ENCODE measurements around the gene IRF1.

IRF1 gene

DNA sequence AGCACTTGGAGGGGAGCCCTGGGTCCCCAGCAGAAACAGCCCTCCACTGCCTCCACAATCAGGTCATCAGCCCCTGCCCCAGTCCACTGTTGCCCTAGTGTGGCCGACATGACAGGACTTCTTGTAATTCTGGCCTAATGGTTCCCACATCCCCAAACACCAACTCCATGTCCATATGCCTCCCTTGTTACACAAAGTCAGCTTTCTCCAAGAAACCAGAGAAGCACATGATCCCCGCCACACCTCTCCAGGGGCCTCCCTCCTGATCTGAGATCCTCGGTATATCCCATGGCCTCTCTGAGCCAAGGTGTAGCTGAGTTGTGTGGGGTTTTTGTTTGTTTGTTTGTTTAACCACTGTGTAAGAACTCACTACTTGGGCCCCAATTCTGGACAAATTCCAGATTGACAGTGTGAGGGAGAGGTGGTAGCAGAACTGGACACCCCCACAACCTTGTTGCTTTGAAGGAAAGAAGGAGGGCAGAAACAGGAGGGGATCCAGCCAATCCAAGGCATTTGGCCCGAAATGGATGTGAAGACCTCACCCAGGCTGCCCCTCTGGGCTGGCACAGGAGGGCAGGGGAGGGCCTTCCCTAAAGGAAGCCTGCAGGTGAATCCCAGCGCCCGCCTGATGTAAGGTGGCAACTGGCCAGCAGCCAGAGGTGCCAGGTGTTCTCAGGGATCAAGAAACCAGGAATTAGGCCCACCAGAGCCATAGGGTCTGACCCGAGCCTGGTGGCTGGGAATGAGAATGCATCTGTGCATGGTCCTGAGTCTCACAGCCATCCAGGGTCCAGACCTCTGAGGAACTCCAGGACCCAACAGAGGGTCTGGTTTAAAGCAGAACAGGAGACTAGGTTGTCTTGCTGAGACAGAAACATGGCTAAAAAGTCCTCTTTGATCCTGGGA, 13.4 kb downstream of the IRF1 start:
- H3K4me3 ChIP-seq (ENCODE audit: low read depth, low read length): no peak overlapping the region
- TF ChIP-seq, protein P1, sequence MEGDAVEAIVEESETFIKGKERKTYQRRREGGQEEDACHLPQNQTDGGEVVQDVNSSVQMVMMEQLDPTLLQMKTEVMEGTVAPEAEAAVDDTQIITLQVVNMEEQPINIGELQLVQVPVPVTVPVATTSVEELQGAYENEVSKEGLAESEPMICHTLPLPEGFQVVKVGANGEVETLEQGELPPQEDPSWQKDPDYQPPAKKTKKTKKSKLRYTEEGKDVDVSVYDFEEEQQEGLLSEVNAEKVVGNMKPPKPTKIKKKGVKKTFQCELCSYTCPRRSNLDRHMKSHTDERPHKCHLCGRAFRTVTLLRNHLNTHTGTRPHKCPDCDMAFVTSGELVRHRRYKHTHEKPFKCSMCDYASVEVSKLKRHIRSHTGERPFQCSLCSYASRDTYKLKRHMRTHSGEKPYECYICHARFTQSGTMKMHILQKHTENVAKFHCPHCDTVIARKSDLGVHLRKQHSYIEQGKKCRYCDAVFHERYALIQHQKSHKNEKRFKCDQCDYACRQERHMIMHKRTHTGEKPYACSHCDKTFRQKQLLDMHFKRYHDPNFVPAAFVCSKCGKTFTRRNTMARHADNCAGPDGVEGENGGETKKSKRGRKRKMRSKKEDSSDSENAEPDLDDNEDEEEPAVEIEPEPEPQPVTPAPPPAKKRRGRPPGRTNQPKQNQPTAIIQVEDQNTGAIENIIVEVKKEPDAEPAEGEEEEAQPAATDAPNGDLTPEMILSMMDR (IDR thresholded peaks at IDR 0.05; ENCODE audit: control insufficient read depth, extremely low read depth, insufficient read depth): no peak
- DNase-seq (ENCODE audit: low read depth): no peak

DNA sequence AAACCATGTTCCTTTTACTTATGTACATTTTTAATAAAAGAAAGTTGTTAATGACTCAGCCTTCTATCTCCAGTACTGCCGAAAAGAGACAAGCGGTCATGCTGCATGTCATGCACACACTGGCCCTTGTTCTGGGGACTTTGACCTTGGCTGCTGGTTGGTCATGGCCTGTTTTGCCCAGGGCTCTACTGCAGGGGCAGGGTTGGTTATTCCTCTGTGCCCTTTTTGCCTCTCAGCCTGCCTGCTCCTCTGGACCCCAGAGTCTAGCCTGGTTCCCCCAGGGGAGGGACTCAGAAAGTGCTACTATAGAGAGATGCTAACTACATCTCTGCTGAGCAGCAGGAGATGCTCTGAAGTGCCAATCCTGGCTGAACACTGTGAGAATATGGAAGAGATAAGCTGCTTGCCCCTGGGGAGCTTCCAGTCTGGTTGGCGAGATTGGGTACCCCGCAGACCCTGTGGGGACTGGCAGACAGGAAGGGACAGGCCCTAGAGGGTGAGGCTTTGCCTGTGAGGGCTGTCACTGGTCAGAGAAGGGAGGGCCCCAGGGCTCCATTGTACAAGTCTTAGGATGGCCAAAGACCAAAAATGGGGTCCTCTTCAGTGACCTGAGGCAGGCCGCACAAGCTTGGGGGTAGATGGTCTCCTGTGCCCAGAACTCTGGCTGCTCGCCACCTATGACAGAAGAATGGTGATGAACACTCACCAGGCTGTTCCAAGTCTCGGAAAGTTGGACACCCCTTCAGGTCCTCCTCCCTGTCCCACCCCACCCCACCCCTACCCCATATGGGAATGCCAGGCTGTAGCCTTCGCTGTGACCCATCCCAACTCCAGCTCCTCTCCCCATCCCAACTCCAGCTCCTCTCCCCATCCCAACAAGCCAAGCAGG, 14.3 kb downstream of the IRF1 start:
- DNase-seq (ENCODE audit: low read depth): no peak
- H3K4me3 ChIP-seq (ENCODE audit: low read depth, low read length): no peak overlapping the region
- TF ChIP-seq, protein P1 (IDR thresholded peaks at IDR 0.05; ENCODE audit: control insufficient read depth, extremely low read depth, insufficient read depth): no peak

- no peak for DNase-seq (ENCODE audit: low read depth)
- H3K4me3 ChIP-seq (ENCODE audit: low read depth, low read length): no peak overlapping the region
- TF ChIP-seq, protein P1 (IDR thresholded peaks at IDR 0.05; ENCODE audit: control insufficient read depth, extremely low read depth, insufficient read depth): no peak
Measured at GRCh38 chr5:132475497-132475882, 15.1 kb downstream of the IRF1 start.

DNA sequence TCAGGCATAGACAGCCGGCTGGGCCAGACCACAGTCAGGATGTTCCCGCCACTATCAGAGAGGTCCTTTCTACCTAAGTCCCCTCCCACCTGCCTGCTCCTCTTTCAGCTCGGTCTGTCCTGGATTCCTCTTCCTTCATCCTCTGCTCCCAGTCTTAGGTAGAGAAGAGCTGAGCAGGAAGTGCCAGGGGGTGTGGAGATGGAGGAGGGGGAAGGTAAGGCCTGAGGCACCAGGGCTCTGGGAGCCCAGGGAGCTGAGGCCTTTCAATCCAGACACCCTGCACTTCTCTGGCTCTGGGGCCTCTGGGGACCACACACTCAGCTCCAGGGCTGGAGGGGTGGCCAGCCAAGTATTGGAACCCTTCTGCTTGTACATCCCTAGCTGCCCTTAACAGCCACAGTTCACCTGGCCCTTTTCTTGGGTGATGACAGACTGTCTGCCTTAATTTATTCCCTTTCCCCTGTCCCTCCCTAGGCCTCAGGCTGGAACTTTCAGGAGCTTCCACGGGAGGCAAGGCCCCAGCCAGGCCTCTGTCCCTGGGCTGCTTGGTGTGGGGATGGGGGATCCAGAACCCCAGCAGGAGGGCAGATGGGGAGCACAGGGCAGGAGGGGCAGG, 15.6 kb downstream of the IRF1 start:
- DNase-seq (ENCODE audit: low read depth): no peak
- TF ChIP-seq, protein P1 (IDR thresholded peaks at IDR 0.05; ENCODE audit: control insufficient read depth, extremely low read depth, insufficient read depth): no peak
- H3K4me3 ChIP-seq (ENCODE audit: low read depth, low read length): no peak overlapping the region

DNA sequence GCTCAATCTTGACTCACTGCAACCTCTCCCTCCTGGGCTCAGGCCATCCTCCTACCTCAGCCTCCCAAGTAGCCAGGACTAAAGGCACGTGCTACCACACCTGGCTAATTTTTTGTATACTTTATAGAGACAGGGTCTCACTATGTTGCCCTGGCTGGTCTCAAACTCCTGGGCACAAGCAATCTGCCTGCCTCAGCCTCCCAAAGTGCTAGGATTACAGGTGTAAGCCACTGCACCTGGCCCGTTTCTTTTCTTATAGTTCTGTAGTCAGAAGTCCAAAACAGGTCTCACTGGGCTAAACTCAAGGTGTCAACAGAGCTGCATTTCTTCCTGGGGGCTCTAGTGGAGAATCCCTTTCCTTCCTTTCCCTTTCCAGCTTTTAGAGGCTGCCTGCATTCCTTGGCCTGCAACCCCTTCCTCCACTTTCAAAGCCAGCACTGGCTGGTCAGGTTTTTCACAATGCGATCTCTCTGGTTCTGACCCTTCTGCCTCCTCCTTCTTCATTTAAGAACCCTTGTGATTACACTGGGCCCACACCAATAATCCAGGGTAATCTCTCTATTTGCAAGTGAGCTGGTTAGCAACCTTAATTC, 16.3 kb downstream of the IRF1 start:
- no peak overlapping the region for H3K4me3 ChIP-seq (ENCODE audit: low read depth, low read length)
- TF ChIP-seq, protein P1 (IDR thresholded peaks at IDR 0.05; ENCODE audit: control insufficient read depth, extremely low read depth, insufficient read depth): no peak
- no peak for DNase-seq (ENCODE audit: low read depth)

DNA sequence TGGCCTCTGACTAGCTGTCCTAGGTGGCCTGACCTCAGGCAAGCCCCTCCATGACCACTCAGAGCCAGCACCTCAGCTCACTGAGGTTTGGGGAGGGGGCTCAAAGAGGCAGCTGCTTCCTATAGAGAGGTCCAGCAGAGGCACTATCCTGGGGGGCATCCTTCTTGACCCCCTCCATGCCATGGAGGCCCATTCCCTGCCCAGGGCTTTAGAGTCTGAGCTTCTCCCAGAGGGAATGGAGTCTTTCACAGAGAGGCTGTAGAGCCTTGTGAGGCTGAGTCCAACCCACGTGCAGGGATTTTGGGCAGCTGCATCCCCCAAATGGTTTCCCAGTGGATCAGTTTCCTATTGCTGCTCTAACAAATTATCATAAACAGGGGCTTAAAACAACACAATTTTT, 16.9 kb downstream of the IRF1 start:
- no peak for DNase-seq (ENCODE audit: low read depth)
- TF ChIP-seq, protein P1 (IDR thresholded peaks at IDR 0.05; ENCODE audit: control insufficient read depth, extremely low read depth, insufficient read depth): no peak

More for the DNA sequence above, 16.9 kb downstream of the IRF1 start:
- no peak overlapping the region for H3K4me3 ChIP-seq (ENCODE audit: low read depth, low read length)

Measured in LNCaP clone FGC (cell line).